Measurements from ENCODE around the gene LARP1.

- TF ChIP-seq CTCF (IDR thresholded peaks at IDR 0.05) = no peak
- TF ChIP-seq NFE2L2 (conservative IDR thresholded peaks at IDR 0.05; ENCODE audit: low read length) = no peak
These were observed 33.1 kb upstream of the LARP1 start for GRCh38 chr5:154722097-154722496.

Measured in A549 (cell line).